HepG2 (cell line): ENCODE results near the gene GCH1.

Experiments used
- AHR ChIP-seq: IDR thresholded peaks from 2 replicates; pipeline ENCODE4 v1.6.1; 2018; ENCODE audit warnings: missing genetic modification reagents, missing compliant biosample characterization
- KLF16 ChIP-seq, 2 experiments: sonication (generic) in 1 of 2; formaldehyde crosslinking in 1 of 2; IDR thresholded peaks; 2 replicates each; pipeline versions ENCODE4 v1.6.1 to v1.8.0; 2016 to 2023; ENCODE audit warnings: missing genetic modification reagents in 2 of 2, missing compliant biosample characterization in 1 of 2
- MTA1 ChIP-seq: sonication (generic); formaldehyde crosslinking; IDR thresholded peaks from 2 replicates; pipeline ENCODE4 v1.4.0; 2020; ENCODE audit warnings: missing genetic modification reagents, mild to moderate bottlenecking, borderline replicate concordance
- PHF20 ChIP-seq: sonication (generic); formaldehyde crosslinking; IDR thresholded peaks from 2 replicates; pipeline ENCODE4 v1.5.0; 2020; ENCODE audit warnings: mild to moderate bottlenecking, missing genetic modification reagents
- POLR2A ChIP-seq, 2 experiments: IDR thresholded peaks; 2 replicates each; pipeline ENCODE4 v1.6.1; 2011; ENCODE audit warnings: low read depth in 2 of 2, low read length in 2 of 2, mild to moderate bottlenecking in 1 of 2, moderate library complexity in 1 of 2; ENCODE audit not compliant: insufficient read depth in 1 of 2
- SRSF1 ChIP-seq: fragments of 200-400 bp; formaldehyde crosslinking; optimal IDR thresholded peaks from 2 replicates; pipeline ENCODE3; 2017; ENCODE audit warnings: mild to moderate bottlenecking, low read depth, low read length, moderate library complexity
- ZNF143 ChIP-seq: sonication (generic); formaldehyde crosslinking; IDR thresholded peaks from 2 replicates; pipeline ENCODE4 v1.4.0; 2020; ENCODE audit warnings: missing genetic modification reagents
- ZNF274 ChIP-seq: sonication (generic); formaldehyde crosslinking; IDR thresholded peaks from 2 replicates; pipeline ENCODE4 v1.5.1; 2020; ENCODE audit warnings: mild to moderate bottlenecking, missing genetic modification reagents
- ZNF644 ChIP-seq: IDR thresholded peaks from 2 replicates; pipeline ENCODE4 v1.6.1; 2016; ENCODE audit warnings: low read depth
- TF ChIP-seq, protein P1 (sequence below): sonication (generic); formaldehyde crosslinking; IDR thresholded peaks from 2 replicates; pipeline ENCODE4 v1.5.0; 2020; ENCODE audit warnings: mild to moderate bottlenecking, missing genetic modification reagents
- TF ChIP-seq, protein P2 (sequence below): sonication (generic); formaldehyde crosslinking; IDR thresholded peaks from 2 replicates; pipeline ENCODE4 v1.4.0; 2020; ENCODE audit warnings: missing genetic modification reagents
- TF ChIP-seq, protein P3 (sequence below): sonication (generic); formaldehyde crosslinking; IDR thresholded peaks from 2 replicates; pipeline ENCODE4 v1.4.0; 2020; ENCODE audit warnings: missing genetic modification reagents, borderline replicate concordance
- TF ChIP-seq, protein P4 (sequence below): sonication (generic); formaldehyde crosslinking; IDR thresholded peaks from 2 replicates; pipeline ENCODE4 v1.4.0; 2020; ENCODE audit warnings: mild to moderate bottlenecking, missing genetic modification reagents

DNA sequence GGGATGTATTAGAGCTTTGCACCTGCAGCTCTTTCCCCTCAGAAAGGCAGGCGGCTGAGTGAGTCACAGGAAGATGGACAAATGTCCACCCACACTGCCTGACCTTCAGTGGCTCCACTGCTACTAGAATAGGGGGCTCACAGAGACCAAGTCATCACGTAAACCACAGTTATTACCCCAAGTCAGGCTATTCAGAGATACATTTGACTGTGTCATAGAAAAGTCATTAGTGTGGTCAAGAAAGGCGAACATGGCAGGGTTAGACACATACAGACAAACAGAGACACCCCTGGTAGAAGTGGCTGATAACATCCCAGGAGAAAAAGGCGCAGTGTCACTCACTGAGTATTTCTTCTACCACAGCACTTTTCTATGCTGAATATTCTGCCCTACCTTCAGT is 36.0 kb downstream of the GCH1 start:
- no peak for TF ChIP-seq PHF20 (CRISPR knock-in tag)
- TF ChIP-seq POLR2A (IDR thresholded peaks at IDR 0.05; ENCODE audit: insufficient read depth in 1 of 2, low read depth in 2 of 2, low read length in 2 of 2) = no peak
- TF ChIP-seq ZNF644 = no peak
- no peak for TF ChIP-seq ZNF143 (CRISPR knock-in tag)
- no peak for TF ChIP-seq MTA1 (CRISPR knock-in tag)
- TF ChIP-seq, protein P1, sequence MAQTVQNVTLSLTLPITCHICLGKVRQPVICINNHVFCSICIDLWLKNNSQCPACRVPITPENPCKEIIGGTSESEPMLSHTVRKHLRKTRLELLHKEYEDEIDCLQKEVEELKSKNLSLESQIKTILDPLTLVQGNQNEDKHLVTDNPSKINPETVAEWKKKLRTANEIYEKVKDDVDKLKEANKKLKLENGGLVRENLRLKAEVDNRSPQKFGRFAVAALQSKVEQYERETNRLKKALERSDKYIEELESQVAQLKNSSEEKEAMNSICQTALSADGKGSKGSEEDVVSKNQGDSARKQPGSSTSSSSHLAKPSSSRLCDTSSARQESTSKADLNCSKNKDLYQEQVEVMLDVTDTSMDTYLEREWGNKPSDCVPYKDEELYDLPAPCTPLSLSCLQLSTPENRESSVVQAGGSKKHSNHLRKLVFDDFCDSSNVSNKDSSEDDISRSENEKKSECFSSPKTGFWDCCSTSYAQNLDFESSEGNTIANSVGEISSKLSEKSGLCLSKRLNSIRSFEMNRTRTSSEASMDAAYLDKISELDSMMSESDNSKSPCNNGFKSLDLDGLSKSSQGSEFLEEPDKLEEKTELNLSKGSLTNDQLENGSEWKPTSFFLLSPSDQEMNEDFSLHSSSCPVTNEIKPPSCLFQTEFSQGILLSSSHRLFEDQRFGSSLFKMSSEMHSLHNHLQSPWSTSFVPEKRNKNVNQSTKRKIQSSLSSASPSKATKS (CRISPR knock-in tag) = no peak
- TF ChIP-seq, protein P2, sequence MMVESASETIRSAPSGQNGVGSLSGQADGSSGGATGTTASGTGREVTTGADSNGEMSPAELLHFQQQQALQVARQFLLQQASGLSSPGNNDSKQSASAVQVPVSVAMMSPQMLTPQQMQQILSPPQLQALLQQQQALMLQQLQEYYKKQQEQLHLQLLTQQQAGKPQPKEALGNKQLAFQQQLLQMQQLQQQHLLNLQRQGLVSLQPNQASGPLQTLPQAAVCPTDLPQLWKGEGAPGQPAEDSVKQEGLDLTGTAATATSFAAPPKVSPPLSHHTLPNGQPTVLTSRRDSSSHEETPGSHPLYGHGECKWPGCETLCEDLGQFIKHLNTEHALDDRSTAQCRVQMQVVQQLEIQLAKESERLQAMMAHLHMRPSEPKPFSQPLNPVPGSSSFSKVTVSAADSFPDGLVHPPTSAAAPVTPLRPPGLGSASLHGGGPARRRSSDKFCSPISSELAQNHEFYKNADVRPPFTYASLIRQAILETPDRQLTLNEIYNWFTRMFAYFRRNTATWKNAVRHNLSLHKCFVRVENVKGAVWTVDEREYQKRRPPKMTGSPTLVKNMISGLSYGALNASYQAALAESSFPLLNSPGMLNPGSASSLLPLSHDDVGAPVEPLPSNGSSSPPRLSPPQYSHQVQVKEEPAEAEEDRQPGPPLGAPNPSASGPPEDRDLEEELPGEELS (CRISPR knock-in tag) = no peak
- TF ChIP-seq, protein P3, sequence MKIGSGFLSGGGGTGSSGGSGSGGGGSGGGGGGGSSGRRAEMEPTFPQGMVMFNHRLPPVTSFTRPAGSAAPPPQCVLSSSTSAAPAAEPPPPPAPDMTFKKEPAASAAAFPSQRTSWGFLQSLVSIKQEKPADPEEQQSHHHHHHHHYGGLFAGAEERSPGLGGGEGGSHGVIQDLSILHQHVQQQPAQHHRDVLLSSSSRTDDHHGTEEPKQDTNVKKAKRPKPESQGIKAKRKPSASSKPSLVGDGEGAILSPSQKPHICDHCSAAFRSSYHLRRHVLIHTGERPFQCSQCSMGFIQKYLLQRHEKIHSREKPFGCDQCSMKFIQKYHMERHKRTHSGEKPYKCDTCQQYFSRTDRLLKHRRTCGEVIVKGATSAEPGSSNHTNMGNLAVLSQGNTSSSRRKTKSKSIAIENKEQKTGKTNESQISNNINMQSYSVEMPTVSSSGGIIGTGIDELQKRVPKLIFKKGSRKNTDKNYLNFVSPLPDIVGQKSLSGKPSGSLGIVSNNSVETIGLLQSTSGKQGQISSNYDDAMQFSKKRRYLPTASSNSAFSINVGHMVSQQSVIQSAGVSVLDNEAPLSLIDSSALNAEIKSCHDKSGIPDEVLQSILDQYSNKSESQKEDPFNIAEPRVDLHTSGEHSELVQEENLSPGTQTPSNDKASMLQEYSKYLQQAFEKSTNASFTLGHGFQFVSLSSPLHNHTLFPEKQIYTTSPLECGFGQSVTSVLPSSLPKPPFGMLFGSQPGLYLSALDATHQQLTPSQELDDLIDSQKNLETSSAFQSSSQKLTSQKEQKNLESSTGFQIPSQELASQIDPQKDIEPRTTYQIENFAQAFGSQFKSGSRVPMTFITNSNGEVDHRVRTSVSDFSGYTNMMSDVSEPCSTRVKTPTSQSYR (CRISPR knock-in tag) = no peak
- TF ChIP-seq, protein P4, sequence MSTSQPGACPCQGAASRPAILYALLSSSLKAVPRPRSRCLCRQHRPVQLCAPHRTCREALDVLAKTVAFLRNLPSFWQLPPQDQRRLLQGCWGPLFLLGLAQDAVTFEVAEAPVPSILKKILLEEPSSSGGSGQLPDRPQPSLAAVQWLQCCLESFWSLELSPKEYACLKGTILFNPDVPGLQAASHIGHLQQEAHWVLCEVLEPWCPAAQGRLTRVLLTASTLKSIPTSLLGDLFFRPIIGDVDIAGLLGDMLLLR (CRISPR knock-in tag) = no peak
- no peak for TF ChIP-seq SRSF1
- TF ChIP-seq KLF16 (CRISPR knock-in tag; IDR thresholded peaks at IDR 0.05) = no peak
- TF ChIP-seq ZNF274 = no peak
- no peak for TF ChIP-seq AHR (CRISPR knock-in tag)
